ENCODE data around the gene SMARCE1. TPM values are rescaled to one million over a fixed set of nuclear protein-coding genes. Genes with fewer than 3 reads are reported as not detected.

Gene SMARCE1
- total RNA-seq, 2 experiments from 2014 or later: 75.9 to 109 TPM

GRCh38 chr17:40618754-40619625 is 28.6 kb downstream of the SMARCE1 start:
- H3K4me1 ChIP-seq (ENCODE audit: insufficient read depth, low read length, poor library complexity, severe bottlenecking): peaks cover 44% of the 10 kb centered on the region
- peak overlapping the region; percentile 51; the same call in 1 of the 2 replicates for H3K4me2 ChIP-seq (ENCODE audit: low read length)
- TF ChIP-seq, protein P1, sequence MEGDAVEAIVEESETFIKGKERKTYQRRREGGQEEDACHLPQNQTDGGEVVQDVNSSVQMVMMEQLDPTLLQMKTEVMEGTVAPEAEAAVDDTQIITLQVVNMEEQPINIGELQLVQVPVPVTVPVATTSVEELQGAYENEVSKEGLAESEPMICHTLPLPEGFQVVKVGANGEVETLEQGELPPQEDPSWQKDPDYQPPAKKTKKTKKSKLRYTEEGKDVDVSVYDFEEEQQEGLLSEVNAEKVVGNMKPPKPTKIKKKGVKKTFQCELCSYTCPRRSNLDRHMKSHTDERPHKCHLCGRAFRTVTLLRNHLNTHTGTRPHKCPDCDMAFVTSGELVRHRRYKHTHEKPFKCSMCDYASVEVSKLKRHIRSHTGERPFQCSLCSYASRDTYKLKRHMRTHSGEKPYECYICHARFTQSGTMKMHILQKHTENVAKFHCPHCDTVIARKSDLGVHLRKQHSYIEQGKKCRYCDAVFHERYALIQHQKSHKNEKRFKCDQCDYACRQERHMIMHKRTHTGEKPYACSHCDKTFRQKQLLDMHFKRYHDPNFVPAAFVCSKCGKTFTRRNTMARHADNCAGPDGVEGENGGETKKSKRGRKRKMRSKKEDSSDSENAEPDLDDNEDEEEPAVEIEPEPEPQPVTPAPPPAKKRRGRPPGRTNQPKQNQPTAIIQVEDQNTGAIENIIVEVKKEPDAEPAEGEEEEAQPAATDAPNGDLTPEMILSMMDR (conservative IDR thresholded peaks at IDR 0.05; ENCODE audit: low read length): no peak
- TF ChIP-seq EZH2phosphoT487 (IDR thresholded peaks at IDR 0.05; ENCODE audit: borderline replicate concordance, low read depth, low read length): no peak
- no peak overlapping the region for H3K27ac ChIP-seq (ENCODE audit: low read depth, low read length, poor library complexity, severe bottlenecking)
- H3K36me3 ChIP-seq (ENCODE audit: insufficient read depth, low read length): no peaks in the 10 kb centered on the region
- H4K20me1 ChIP-seq (ENCODE audit: insufficient read depth, low read length): no peaks in the 10 kb centered on the region
- no TSS peak for BruUV-seq (replicated peaks)
- no peak for DNase-seq (ENCODE audit: low spot score)
- intact Hi-C loops (cut with micrococcal nuclease; ENCODE audit: unreplicated experiment): no loop called here
- no peak overlapping the region for H3K4me3 ChIP-seq (ENCODE audit: low read depth, low read length, poor library complexity, severe bottlenecking)
- CTCF ChIA-PET (ENCODE audit: unreplicated experiment): no interaction called here
- no peaks in the 10 kb centered on the region for H3K9me3 ChIP-seq (ENCODE audit: low read length)
- H3K9me2 ChIP-seq (ENCODE audit: insufficient read depth, low read length): no peaks in the 10 kb centered on the region
- H3K79me2 ChIP-seq (ENCODE audit: insufficient read depth, low read depth, low read length): no peaks in the 10 kb centered on the region
- POLR2A ChIA-PET: no interaction called here
- H2AFZ ChIP-seq (ENCODE audit: low read length): no peak overlapping the region

- Histone ChIP-seq H4K20me1 (ENCODE audit: insufficient read depth, low read length) (no peaks in the 10 kb centered on the region), H3K27ac (ENCODE audit: low read depth, low read length, poor library complexity, severe bottlenecking) (no peak overlapping the region), H3K4me3 (ENCODE audit: low read depth, low read length, poor library complexity, severe bottlenecking) (no peak overlapping the region), H3K36me3 (ENCODE audit: insufficient read depth, low read length) (no peaks in the 10 kb centered on the region), H2AFZ (ENCODE audit: low read length) (no peak overlapping the region), H3K9me2 (ENCODE audit: insufficient read depth, low read length) (no peaks in the 10 kb centered on the region), H3K4me1 (ENCODE audit: insufficient read depth, low read length, poor library complexity, severe bottlenecking) (peaks cover 32% of the 10 kb centered on the region), H3K79me2 (ENCODE audit: insufficient read depth, low read depth, low read length) (no peaks in the 10 kb centered on the region), H3K4me2 (ENCODE audit: low read length) (no peak overlapping the region), H3K9me3 (ENCODE audit: low read length) (no peaks in the 10 kb centered on the region)
- DNase-seq (ENCODE audit: low spot score): no peak
- intact Hi-C loops (cut with micrococcal nuclease; ENCODE audit: unreplicated experiment): no loop called here
- no TSS peak for BruUV-seq (replicated peaks)
- ChIA-PET CTCF (ENCODE audit: unreplicated experiment) (no interaction called here), POLR2A (interaction anchor here (0.5 to 1.0 kb wide), 2 partner anchors 8 to 15 kb away, joined by 3 to 4 read pairs; no protein-coding TSS in a partner anchor)
- no peak for TF ChIP-seq EZH2phosphoT487 (IDR thresholded peaks at IDR 0.05; ENCODE audit: borderline replicate concordance, low read depth, low read length)
Measured at GRCh38 chr17:40617678-40618240, 29.9 kb downstream of the SMARCE1 start.

- no peak overlapping the region for H3K27ac ChIP-seq (ENCODE audit: low read depth, low read length, poor library complexity, severe bottlenecking)
- POLR2A ChIA-PET: no interaction called here
Measured at GRCh38 chr17:40616592-40616991, 31.0 kb downstream of the SMARCE1 start.

More at GRCh38 chr17:40616592-40616991, 31.0 kb downstream of the SMARCE1 start:
- H3K36me3 ChIP-seq (ENCODE audit: insufficient read depth, low read length): no peaks in the 10 kb centered on the region
- no peak overlapping the region for H3K4me2 ChIP-seq (ENCODE audit: low read length)
- H3K4me1 ChIP-seq (ENCODE audit: insufficient read depth, low read length, poor library complexity, severe bottlenecking): peaks cover 27% of the 10 kb centered on the region
- no peaks in the 10 kb centered on the region for H3K79me2 ChIP-seq (ENCODE audit: insufficient read depth, low read depth, low read length)
- no TSS peak for BruUV-seq (replicated peaks)
- no peaks in the 10 kb centered on the region for H3K9me2 ChIP-seq (ENCODE audit: insufficient read depth, low read length)
- no peaks in the 10 kb centered on the region for H4K20me1 ChIP-seq (ENCODE audit: insufficient read depth, low read length)
- CTCF ChIA-PET (ENCODE audit: unreplicated experiment): no interaction called here
- H3K4me3 ChIP-seq (ENCODE audit: low read depth, low read length, poor library complexity, severe bottlenecking): no peak overlapping the region
- DNase-seq (ENCODE audit: low spot score): no peak
- no peaks in the 10 kb centered on the region for H3K9me3 ChIP-seq (ENCODE audit: low read length)
- no peak overlapping the region for H2AFZ ChIP-seq (ENCODE audit: low read length)
- TF ChIP-seq, protein P1 (conservative IDR thresholded peaks at IDR 0.05; ENCODE audit: low read length): no peak
- no peak for TF ChIP-seq EZH2phosphoT487 (IDR thresholded peaks at IDR 0.05; ENCODE audit: borderline replicate concordance, low read depth, low read length)
- intact Hi-C loops (cut with micrococcal nuclease; ENCODE audit: unreplicated experiment): no loop called here
